Measurements from ENCODE around the gene TTC19. TPM values are rescaled to one million over a fixed set of nuclear protein-coding genes. Genes with fewer than 3 reads are reported as not detected.

TTC19 gene
- total and polyA plus RNA-seq, 2 experiments from 2014 or later: 26.3 to 45.3 TPM

DNA sequence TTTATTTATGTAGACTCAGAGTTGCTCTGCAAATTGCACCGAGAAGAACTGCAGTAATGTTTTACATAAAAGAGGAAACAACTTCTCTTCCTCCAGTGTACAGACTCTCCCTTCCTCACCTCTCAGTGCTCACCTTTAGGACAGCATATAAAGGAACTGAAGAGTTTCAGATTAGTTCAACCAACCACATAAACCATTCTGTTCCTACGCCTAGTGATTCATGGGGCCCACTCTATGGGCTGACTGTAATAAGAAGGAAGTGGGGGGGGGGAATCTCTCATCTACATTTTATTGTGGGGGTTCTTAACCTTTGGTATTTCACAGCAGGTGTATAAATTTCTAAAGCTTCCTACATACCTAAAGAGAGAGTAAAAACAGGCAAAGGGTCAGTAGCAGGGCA is 18.4 kb upstream of the TTC19 start:
- no peak overlapping the region for H3K27ac ChIP-seq
- no peak overlapping the region for H3K4me2 ChIP-seq (ENCODE audit: unreplicated experiment)
- no peaks in the 10 kb centered on the region for H4K20me1 ChIP-seq (ENCODE audit: insufficient read depth)
- no peak for DNase-seq
- no peaks in the 10 kb centered on the region for H3K79me2 ChIP-seq (ENCODE audit: insufficient read depth)
- TF ChIP-seq EZH2phosphoT487 (IDR thresholded peaks at IDR 0.05; ENCODE audit: insufficient read depth, low read depth) (no peak), EZH2 (IDR thresholded peaks at IDR 0.05; ENCODE audit: insufficient read depth, poor library complexity, severe bottlenecking) (no peak)
- no peak overlapping the region for H3K4me3 ChIP-seq
- no peaks in the 10 kb centered on the region for H3K27me3 ChIP-seq (replicated peaks; ENCODE audit: insufficient read depth)
- H3F3A ChIP-seq (ENCODE audit: insufficient read depth): 0 out of 2 replicates have a peak, but pooled peaks cover 6% of the 10 kb centered on the region
- H3K36me3 ChIP-seq (ENCODE audit: low read depth): peaks cover 12% of the 10 kb centered on the region; the same call in 1 of the 2 replicates
- H3K9ac ChIP-seq: no peak overlapping the region
- WGBS, 2 experiments (ENCODE audit: low coverage in 1 of 2, low lambda C conversion rate in 2 of 2, missing lambda C conversion rate in 2 of 2): 48 to 50% methylated on average over 2 of the region's 2 CpGs
- H3K9me3 ChIP-seq (ENCODE audit: low read depth): no peaks in the 10 kb centered on the region
- in situ Hi-C loops (cut with MboI): loop anchor here (25.0 kb wide), 1 partner anchor 144 kb away; no protein-coding TSS in a partner anchor
- H3K4me1 ChIP-seq (ENCODE audit: insufficient read depth): peaks cover 6% of the 10 kb centered on the region
- no peaks in the 10 kb centered on the region for H3K9me2 ChIP-seq (ENCODE audit: insufficient read depth)
- H2AFZ ChIP-seq: no peak overlapping the region

DNA sequence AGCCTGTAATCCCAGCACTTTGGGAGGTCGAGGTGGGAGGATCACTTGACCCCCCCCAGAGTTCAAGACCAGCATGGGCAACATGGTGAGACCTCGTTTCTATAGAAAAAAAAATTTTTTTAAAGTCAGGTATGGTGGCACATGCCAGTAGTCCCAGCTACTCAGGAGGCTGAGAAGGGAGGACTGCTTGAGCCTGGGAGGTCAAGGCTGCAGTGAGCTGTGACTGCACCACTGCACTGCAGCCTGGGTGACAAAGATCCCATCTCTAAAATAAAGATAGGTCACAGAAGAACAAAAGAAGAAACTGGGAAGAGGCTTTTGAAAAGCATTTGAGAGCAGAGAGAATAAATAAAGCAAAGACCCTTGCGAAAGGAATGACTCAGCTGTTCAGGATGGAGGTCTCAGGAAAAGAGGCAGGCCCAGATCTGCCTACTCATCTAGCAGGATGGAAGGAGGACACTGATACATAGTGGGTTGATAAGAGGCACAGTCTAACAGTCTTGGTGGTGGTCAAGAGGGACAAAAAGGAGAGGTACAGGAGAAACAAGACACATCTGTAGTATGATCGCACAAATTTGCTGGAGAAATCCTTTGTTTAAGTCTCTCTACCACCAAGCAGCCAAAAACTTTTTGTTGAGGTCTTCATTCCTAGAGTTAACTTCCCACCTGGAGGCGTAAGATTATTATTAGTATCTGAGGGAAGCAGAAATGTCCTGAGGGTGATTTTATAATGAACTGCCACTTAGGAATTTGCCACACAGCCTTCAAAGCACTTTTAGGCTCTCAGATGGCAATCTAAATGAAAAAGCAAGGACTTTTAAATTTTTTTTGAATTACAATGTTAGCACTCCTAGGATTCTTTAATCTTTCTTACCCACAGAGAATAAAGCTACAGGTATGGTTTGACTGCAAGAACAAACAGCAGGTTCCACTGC is 17.7 kb upstream of the TTC19 start:
- Histone ChIP-seq H4K20me1 (ENCODE audit: insufficient read depth) (no peaks in the 10 kb centered on the region), H3K79me2 (ENCODE audit: insufficient read depth) (no peaks in the 10 kb centered on the region), H3F3A (ENCODE audit: insufficient read depth) (0 out of 2 replicates have a peak, but pooled peaks cover 6% of the 10 kb centered on the region), H3K4me3 (no peak overlapping the region), H3K27ac (no peak overlapping the region), H3K9ac (no peak overlapping the region), H3K4me2 (ENCODE audit: unreplicated experiment) (no peak overlapping the region), H2AFZ (no peak overlapping the region), H3K9me2 (ENCODE audit: insufficient read depth) (no peaks in the 10 kb centered on the region), H3K9me3 (ENCODE audit: low read depth) (no peaks in the 10 kb centered on the region), H3K27me3 (replicated peaks; ENCODE audit: insufficient read depth) (no peaks in the 10 kb centered on the region), H3K36me3 (ENCODE audit: low read depth) (peaks cover 17% of the 10 kb centered on the region; the same call in 1 of the 2 replicates), H3K4me1 (ENCODE audit: insufficient read depth) (peaks cover 6% of the 10 kb centered on the region)
- DNase-seq: peak; percentile 53
- 90 to 93% methylated on average over 5 of the region's 5 CpGs for WGBS, 2 experiments (ENCODE audit: low coverage in 1 of 2, low lambda C conversion rate in 2 of 2, missing lambda C conversion rate in 2 of 2)
- in situ Hi-C loops (cut with MboI): loop anchor here (25.0 kb wide), 1 partner anchor 145 kb away; no protein-coding TSS in a partner anchor
- no peak for TF ChIP-seq EZH2phosphoT487 (IDR thresholded peaks at IDR 0.05; ENCODE audit: insufficient read depth, low read depth)
- TF ChIP-seq EZH2 (IDR thresholded peaks at IDR 0.05; ENCODE audit: insufficient read depth, poor library complexity, severe bottlenecking): no peak

DNA sequence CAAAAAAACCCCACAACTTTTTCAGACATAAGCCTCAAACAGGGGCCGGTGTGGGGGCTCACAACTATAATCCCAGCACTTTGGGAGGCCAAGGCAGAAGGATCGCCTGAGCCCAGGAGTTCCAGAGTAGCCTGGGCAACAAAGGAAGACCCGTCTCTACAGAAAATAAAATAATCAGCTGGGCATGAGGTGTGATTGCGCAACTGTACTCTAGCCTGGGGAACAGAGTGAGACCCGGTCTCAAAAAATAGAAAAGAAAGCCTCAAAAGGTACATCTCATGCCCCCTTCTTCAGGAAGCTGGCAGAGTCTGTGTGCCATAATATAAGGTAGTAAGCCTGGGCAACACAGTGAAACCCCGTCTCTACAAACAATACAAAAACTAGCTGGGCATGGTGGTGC is 3.3 kb upstream of the TTC19 start:
- WGBS, 2 experiments (ENCODE audit: low coverage in 1 of 2, low lambda C conversion rate in 2 of 2, missing lambda C conversion rate in 2 of 2): 75 to 80% methylated on average over 6 of the region's 6 CpGs
- peaks cover 8% of the 10 kb centered on the region; the same call in 1 of the 2 replicates for H3K4me1 ChIP-seq (ENCODE audit: insufficient read depth)
- H3K4me3 ChIP-seq: no peak overlapping the region
- no peaks in the 10 kb centered on the region; the same call in 1 of the 2 replicates for H4K20me1 ChIP-seq (ENCODE audit: insufficient read depth)
- no peak overlapping the region for H3K27ac ChIP-seq
- no peak overlapping the region for H3K9ac ChIP-seq
- peaks cover 2% of the 10 kb centered on the region for H3K36me3 ChIP-seq (ENCODE audit: low read depth)
- no peak for DNase-seq
- TF ChIP-seq EZH2phosphoT487 (IDR thresholded peaks at IDR 0.05; ENCODE audit: insufficient read depth, low read depth) (no peak), EZH2 (IDR thresholded peaks at IDR 0.05; ENCODE audit: insufficient read depth, poor library complexity, severe bottlenecking) (no peak)
- no peaks in the 10 kb centered on the region for H3K9me2 ChIP-seq (ENCODE audit: insufficient read depth)
- H2AFZ ChIP-seq: no peak overlapping the region
- in situ Hi-C loops (cut with MboI): loop anchor here (25.0 kb wide), 1 partner anchor 159 kb away; no protein-coding TSS in a partner anchor
- no peaks in the 10 kb centered on the region for H3K27me3 ChIP-seq (replicated peaks; ENCODE audit: insufficient read depth)
- no peak overlapping the region for H3K4me2 ChIP-seq (ENCODE audit: unreplicated experiment)
- peaks cover 9% of the 10 kb centered on the region; the same call in 1 of the 2 replicates for H3F3A ChIP-seq (ENCODE audit: insufficient read depth)
- H3K79me2 ChIP-seq (ENCODE audit: insufficient read depth): peaks cover 21% of the 10 kb centered on the region
- H3K9me3 ChIP-seq (ENCODE audit: low read depth): no peaks in the 10 kb centered on the region

DNA sequence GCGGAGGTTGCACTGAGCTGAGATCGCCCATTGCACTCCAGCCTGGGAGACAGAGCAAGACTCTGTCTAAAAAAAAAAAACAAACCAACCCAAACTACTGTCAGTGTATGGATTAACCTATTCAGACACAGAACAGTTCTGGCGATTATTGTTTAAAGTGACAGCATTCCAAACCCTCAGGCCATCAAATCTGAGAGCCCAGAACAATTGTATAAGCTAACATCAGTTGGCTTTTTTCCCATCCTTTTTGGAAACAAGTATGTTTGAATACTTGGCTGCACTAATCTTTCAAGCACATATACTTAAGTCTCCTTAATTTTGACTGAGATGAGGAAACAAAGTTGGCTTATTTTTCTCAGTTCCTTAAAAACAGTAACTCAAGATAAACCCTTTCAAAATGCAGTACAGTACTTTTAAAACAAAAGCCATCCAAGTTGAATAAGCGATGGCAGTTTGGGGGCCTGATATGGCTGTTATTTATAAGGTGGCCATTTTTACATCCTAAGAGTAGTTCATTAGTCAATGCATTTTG is 1.5 kb upstream of the TTC19 start:
- H3K4me1 ChIP-seq (ENCODE audit: insufficient read depth): peaks cover 9% of the 10 kb centered on the region; the same call in 1 of the 2 replicates
- H3K27me3 ChIP-seq (replicated peaks; ENCODE audit: insufficient read depth): no peaks in the 10 kb centered on the region
- peaks cover 9% of the 10 kb centered on the region; the same call in 1 of the 2 replicates for H3F3A ChIP-seq (ENCODE audit: insufficient read depth)
- no peaks in the 10 kb centered on the region for H3K9me2 ChIP-seq (ENCODE audit: insufficient read depth)
- H3K4me2 ChIP-seq (ENCODE audit: unreplicated experiment): peak overlapping the region; percentile 95
- TF ChIP-seq EZH2 (IDR thresholded peaks at IDR 0.05; ENCODE audit: insufficient read depth, poor library complexity, severe bottlenecking): no peak
- TF ChIP-seq EZH2phosphoT487 (IDR thresholded peaks at IDR 0.05; ENCODE audit: insufficient read depth, low read depth): no peak
- H3K27ac ChIP-seq: no peak overlapping the region
- H3K9me3 ChIP-seq (ENCODE audit: low read depth): no peaks in the 10 kb centered on the region
- H2AFZ ChIP-seq: peak overlapping the region; percentile 90; the same call in 1 of the 2 replicates
- H3K36me3 ChIP-seq (ENCODE audit: low read depth): peaks cover 19% of the 10 kb centered on the region
- peak overlapping the region; percentile 91 for H3K9ac ChIP-seq
- peaks cover 39% of the 10 kb centered on the region for H3K79me2 ChIP-seq (ENCODE audit: insufficient read depth)
- no peaks in the 10 kb centered on the region; the same call in 1 of the 2 replicates for H4K20me1 ChIP-seq (ENCODE audit: insufficient read depth)
- in situ Hi-C loops (cut with MboI): loop anchor here (25.0 kb wide), 1 partner anchor 161 kb away; no protein-coding TSS in a partner anchor
- WGBS, 2 experiments (ENCODE audit: low coverage in 1 of 2, low lambda C conversion rate in 2 of 2, missing lambda C conversion rate in 2 of 2): 81 to 84% methylated on average over 4 of the region's 4 CpGs
- no peak overlapping the region for H3K4me3 ChIP-seq
- no peak for DNase-seq

All from GM23248 (cell line).